ENCODE data around the gene TCHHL1. TPM values are rescaled to one million over a fixed set of nuclear protein-coding genes. Genes with fewer than 3 reads are reported as not detected.
A peak's percentile ranks its signal among the peaks of the same experiment; 100 is the strongest.
"Not testable (repeated sequence)": the region's sequence is repeated elsewhere in the genome, so short reads cannot be mapped to it uniquely, and the experiment has no call there.

Gene TCHHL1
- polyA plus RNA-seq, 1 donor: not detected

DNA sequence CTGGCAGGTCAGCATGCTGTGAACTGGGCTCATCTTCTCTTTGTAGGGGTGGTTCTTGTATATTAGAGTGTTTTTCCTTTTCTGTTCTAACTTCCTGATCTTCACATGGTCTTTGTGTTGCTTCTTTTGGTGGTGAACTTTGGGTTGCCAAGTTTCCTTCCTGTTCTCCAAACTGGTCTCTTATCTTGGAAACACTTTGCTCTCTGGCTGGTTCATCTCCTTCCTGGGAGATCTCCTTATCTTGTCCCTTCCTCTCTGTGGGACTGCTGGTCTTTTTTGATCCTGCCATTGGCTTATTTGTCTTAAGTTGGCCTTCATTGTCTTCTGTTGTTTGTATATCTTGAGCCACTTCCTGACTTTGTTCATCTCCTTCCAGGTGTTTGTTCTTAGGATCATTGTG is 2.1 kb downstream of the TCHHL1 start:
- Histone ChIP-seq H3K27me3 (ENCODE audit: control insufficient read depth, insufficient read depth, low read length) (peaks cover 22% of the 10 kb centered on the region), H3K9me3 (ENCODE audit: control insufficient read depth, low read depth, low read length) (no peaks in the 10 kb centered on the region), H3K36me3 (ENCODE audit: control insufficient read depth, insufficient read depth, low read length) (no peaks in the 10 kb centered on the region), H3K4me1 (ENCODE audit: control insufficient read depth, insufficient read depth, low read length) (peaks cover 4% of the 10 kb centered on the region), H3K4me3 (ENCODE audit: low read length) (no peak overlapping the region), H3K27ac (ENCODE audit: low read length) (no peak overlapping the region)
- no peak for DNase-seq

- no peak for DNase-seq
- no peaks in the 10 kb centered on the region for H3K9me3 ChIP-seq (ENCODE audit: control insufficient read depth, low read depth, low read length)
- H3K27me3 ChIP-seq (ENCODE audit: control insufficient read depth, insufficient read depth, low read length): peaks cover 22% of the 10 kb centered on the region
- no peaks in the 10 kb centered on the region for H3K36me3 ChIP-seq (ENCODE audit: control insufficient read depth, insufficient read depth, low read length)
- no CpG with 5 or more reads among the region's 1 CpG for WGBS (ENCODE audit: insufficient coverage, low lambda C conversion rate)
- H3K27ac ChIP-seq (ENCODE audit: low read length): no peak overlapping the region
- peaks cover 1% of the 10 kb centered on the region for H3K4me1 ChIP-seq (ENCODE audit: control insufficient read depth, insufficient read depth, low read length)
- no peak overlapping the region for H3K4me3 ChIP-seq (ENCODE audit: low read length)
Measured at GRCh38 chr1:152084853-152085252, 4.0 kb downstream of the TCHHL1 start.

DNA sequence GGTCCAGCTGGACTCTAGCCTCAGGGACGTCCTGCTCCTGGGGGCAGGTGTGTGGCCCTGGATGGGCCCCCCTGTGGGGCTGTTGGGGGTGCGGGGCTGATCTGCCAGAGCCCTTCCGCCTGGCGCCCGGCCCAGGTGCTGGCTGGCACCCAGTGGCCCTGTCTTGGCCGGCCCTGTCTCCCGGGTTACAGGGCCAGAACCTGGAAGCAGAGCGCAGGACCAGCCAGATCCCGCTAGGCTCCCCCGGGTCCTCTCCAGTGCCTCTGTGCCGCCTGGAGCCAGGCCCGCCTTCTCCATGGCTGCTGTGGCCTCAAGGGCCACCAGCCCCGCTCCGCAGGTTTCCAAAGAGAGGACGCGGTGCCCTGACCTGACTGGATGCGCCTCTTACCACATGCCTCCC is 7.8 kb downstream of the TCHHL1 start:
- not testable (repeated sequence) for H3K36me3 ChIP-seq (ENCODE audit: control insufficient read depth, insufficient read depth, low read length); H3K9me3 ChIP-seq (ENCODE audit: control insufficient read depth, low read depth, low read length); DNase-seq; H3K27ac ChIP-seq (ENCODE audit: low read length); H3K4me1 ChIP-seq (ENCODE audit: control insufficient read depth, insufficient read depth, low read length); H3K4me3 ChIP-seq (ENCODE audit: low read length)
- H3K27me3 ChIP-seq (ENCODE audit: control insufficient read depth, insufficient read depth, low read length): peaks cover 13% of the 10 kb centered on the region
- no CpG with 5 or more reads among the region's 17 CpGs for WGBS (ENCODE audit: insufficient coverage, low lambda C conversion rate)

DNA sequence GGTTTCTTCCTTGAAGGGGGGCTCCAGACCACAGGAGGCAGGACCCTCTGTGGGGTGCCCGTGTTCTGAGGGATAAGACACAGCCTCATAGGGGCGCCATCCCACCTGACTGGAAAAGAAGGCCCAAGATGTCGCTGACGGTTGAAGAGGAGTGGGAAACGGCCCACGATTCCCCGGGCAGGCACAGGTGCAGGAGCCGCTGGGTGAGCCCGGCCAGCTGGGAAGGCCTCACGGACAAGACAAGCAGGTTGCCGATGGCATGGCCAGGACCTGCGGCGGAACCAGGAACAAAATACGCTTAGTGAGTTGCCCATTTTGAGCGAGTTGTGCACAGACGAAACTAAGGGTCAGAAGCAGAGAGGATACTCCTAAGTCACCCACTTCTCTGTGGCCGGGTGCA is 8.4 kb downstream of the TCHHL1 start:
- DNase-seq; H3K9me3 ChIP-seq (ENCODE audit: control insufficient read depth, low read depth, low read length); H3K4me1 ChIP-seq (ENCODE audit: control insufficient read depth, insufficient read depth, low read length); H3K36me3 ChIP-seq (ENCODE audit: control insufficient read depth, insufficient read depth, low read length); H3K27ac ChIP-seq (ENCODE audit: low read length); H3K4me3 ChIP-seq (ENCODE audit: low read length); H3K27me3 ChIP-seq (ENCODE audit: control insufficient read depth, insufficient read depth, low read length): not testable (repeated sequence)
- WGBS (ENCODE audit: insufficient coverage, low lambda C conversion rate): no CpG with 5 or more reads among the region's 17 CpGs

GRCh38 chr1:152078831-152079441 is 9.9 kb downstream of the TCHHL1 start:
- Histone ChIP-seq H3K36me3 (ENCODE audit: control insufficient read depth, insufficient read depth, low read length) (no peaks in the 10 kb centered on the region), H3K4me1 (ENCODE audit: control insufficient read depth, insufficient read depth, low read length) (no peaks in the 10 kb centered on the region), H3K9me3 (ENCODE audit: control insufficient read depth, low read depth, low read length) (no peaks in the 10 kb centered on the region), H3K4me3 (ENCODE audit: low read length) (no peak overlapping the region), H3K27me3 (ENCODE audit: control insufficient read depth, insufficient read depth, low read length) (no peaks in the 10 kb centered on the region), H3K27ac (ENCODE audit: low read length) (no peak overlapping the region)
- no peak for DNase-seq
- no CpG with 5 or more reads among the region's 24 CpGs for WGBS (ENCODE audit: insufficient coverage, low lambda C conversion rate)

GRCh38 chr1:152072311-152072710 is 16.6 kb downstream of the TCHHL1 start:
- no peak for DNase-seq
- no CpG with 5 or more reads among the region's 3 CpGs for WGBS (ENCODE audit: insufficient coverage, low lambda C conversion rate)
- Histone ChIP-seq H3K9me3 (ENCODE audit: control insufficient read depth, low read depth, low read length) (no peaks in the 10 kb centered on the region), H3K36me3 (ENCODE audit: control insufficient read depth, insufficient read depth, low read length) (no peaks in the 10 kb centered on the region), H3K4me1 (ENCODE audit: control insufficient read depth, insufficient read depth, low read length) (peaks cover 4% of the 10 kb centered on the region), H3K27me3 (ENCODE audit: control insufficient read depth, insufficient read depth, low read length) (peaks cover 5% of the 10 kb centered on the region), H3K27ac (ENCODE audit: low read length) (no peak overlapping the region), H3K4me3 (ENCODE audit: low read length) (no peak overlapping the region)

DNA sequence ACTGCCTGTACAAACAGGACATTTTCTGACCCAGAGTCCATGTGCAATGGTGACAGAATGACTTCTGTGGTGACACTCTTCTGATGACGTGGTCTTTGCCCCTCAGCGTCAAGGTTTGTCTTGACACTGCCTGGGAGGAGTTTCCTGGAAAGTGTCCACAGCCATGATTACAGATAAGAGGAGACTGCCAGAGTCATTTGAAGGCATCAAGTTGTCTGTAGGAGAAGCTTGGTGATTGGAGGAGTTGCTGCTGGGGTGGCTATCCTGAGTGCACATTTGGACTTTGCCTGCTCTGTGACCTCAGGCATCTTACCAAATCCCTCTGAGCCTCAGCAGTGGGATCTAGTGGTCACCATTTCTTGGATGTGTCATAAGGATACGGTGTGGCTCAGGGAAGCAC is 17.7 kb downstream of the TCHHL1 start:
- peak; percentile 48 to 79 for DNase-seq
- no CpG with 5 or more reads among the region's 3 CpGs for WGBS (ENCODE audit: insufficient coverage, low lambda C conversion rate)
- no peaks in the 10 kb centered on the region for H3K9me3 ChIP-seq (ENCODE audit: control insufficient read depth, low read depth, low read length)
- no peak overlapping the region for H3K27ac ChIP-seq (ENCODE audit: low read length)
- H3K4me3 ChIP-seq (ENCODE audit: low read length): no peak overlapping the region
- H3K27me3 ChIP-seq (ENCODE audit: control insufficient read depth, insufficient read depth, low read length): peaks cover 5% of the 10 kb centered on the region
- H3K36me3 ChIP-seq (ENCODE audit: control insufficient read depth, insufficient read depth, low read length): no peaks in the 10 kb centered on the region
- H3K4me1 ChIP-seq (ENCODE audit: control insufficient read depth, insufficient read depth, low read length): peaks cover 4% of the 10 kb centered on the region

- peaks cover 4% of the 10 kb centered on the region for H3K27me3 ChIP-seq (ENCODE audit: control insufficient read depth, insufficient read depth, low read length)
- peaks cover 4% of the 10 kb centered on the region for H3K4me1 ChIP-seq (ENCODE audit: control insufficient read depth, insufficient read depth, low read length)
- no peak overlapping the region for H3K4me3 ChIP-seq (ENCODE audit: low read length)
- H3K36me3 ChIP-seq (ENCODE audit: control insufficient read depth, insufficient read depth, low read length): no peaks in the 10 kb centered on the region
- no peak overlapping the region for H3K27ac ChIP-seq (ENCODE audit: low read length)
- DNase-seq: no peak
- WGBS (ENCODE audit: insufficient coverage, low lambda C conversion rate): no CpG with 5 or more reads among the region's 1 CpG
- no peaks in the 10 kb centered on the region for H3K9me3 ChIP-seq (ENCODE audit: control insufficient read depth, low read depth, low read length)
Measured at GRCh38 chr1:152067929-152068328, 20.9 kb downstream of the TCHHL1 start.

- Histone ChIP-seq H3K9me3 (ENCODE audit: control insufficient read depth, low read depth, low read length) (no peaks in the 10 kb centered on the region), H3K36me3 (ENCODE audit: control insufficient read depth, insufficient read depth, low read length) (no peaks in the 10 kb centered on the region), H3K4me3 (ENCODE audit: low read length) (no peak overlapping the region), H3K4me1 (ENCODE audit: control insufficient read depth, insufficient read depth, low read length) (peaks cover 4% of the 10 kb centered on the region), H3K27me3 (ENCODE audit: control insufficient read depth, insufficient read depth, low read length) (peaks cover 7% of the 10 kb centered on the region), H3K27ac (ENCODE audit: low read length) (no peak overlapping the region)
- DNase-seq: no peak
Measured at GRCh38 chr1:152067150-152067549, 21.7 kb downstream of the TCHHL1 start.

GRCh38 chr1:152061952-152062351 is 26.9 kb downstream of the TCHHL1 start:
- no peaks in the 10 kb centered on the region for H3K36me3 ChIP-seq (ENCODE audit: control insufficient read depth, insufficient read depth, low read length)
- no peak for DNase-seq
- H3K27me3 ChIP-seq (ENCODE audit: control insufficient read depth, insufficient read depth, low read length): peaks cover 23% of the 10 kb centered on the region
- no peak overlapping the region for H3K4me3 ChIP-seq (ENCODE audit: low read length)
- no peak overlapping the region for H3K27ac ChIP-seq (ENCODE audit: low read length)
- H3K9me3 ChIP-seq (ENCODE audit: control insufficient read depth, low read depth, low read length): no peaks in the 10 kb centered on the region
- H3K4me1 ChIP-seq (ENCODE audit: control insufficient read depth, insufficient read depth, low read length): no peaks in the 10 kb centered on the region

DNA sequence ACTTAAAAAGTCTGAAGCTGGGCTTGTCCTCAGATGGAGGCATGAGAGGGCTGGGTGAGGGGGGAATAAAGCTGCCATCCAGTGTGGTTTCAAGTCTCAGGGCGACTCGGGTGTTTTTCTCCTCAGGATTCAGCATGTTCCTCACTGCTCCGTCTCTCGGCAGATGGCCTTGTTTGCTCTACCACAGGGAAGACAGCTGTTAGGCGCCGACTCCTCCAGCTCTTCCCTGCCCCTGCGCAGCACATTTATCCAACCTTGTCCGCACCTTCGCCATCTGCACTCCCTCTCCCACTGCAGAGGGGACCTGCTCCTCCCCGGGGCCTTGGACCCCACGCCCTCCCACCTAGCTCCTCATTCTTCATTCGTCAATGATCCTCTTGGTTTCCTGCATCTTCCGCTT is 35.5 kb downstream of the TCHHL1 start:
- Histone ChIP-seq H3K9me3 (ENCODE audit: control insufficient read depth, low read depth, low read length) (no peaks in the 10 kb centered on the region), H3K4me1 (ENCODE audit: control insufficient read depth, insufficient read depth, low read length) (peaks cover 21% of the 10 kb centered on the region), H3K36me3 (ENCODE audit: control insufficient read depth, insufficient read depth, low read length) (no peaks in the 10 kb centered on the region), H3K4me3 (ENCODE audit: low read length) (no peak overlapping the region), H3K27me3 (ENCODE audit: control insufficient read depth, insufficient read depth, low read length) (peaks cover 19% of the 10 kb centered on the region), H3K27ac (ENCODE audit: low read length) (no peak overlapping the region)
- WGBS (ENCODE audit: insufficient coverage, low lambda C conversion rate): 70% methylated on average over 2 of the region's 13 CpGs
- DNase-seq: peak in 1 of 2 donors; percentile 34
